ENCODE data around the gene PRKG1. TPM values are rescaled to one million over a fixed set of nuclear protein-coding genes. Genes with fewer than 3 reads are reported as not detected.

The PRKG1 gene
- total RNA-seq, 2 experiments from 2014 or later = not detected

DNA sequence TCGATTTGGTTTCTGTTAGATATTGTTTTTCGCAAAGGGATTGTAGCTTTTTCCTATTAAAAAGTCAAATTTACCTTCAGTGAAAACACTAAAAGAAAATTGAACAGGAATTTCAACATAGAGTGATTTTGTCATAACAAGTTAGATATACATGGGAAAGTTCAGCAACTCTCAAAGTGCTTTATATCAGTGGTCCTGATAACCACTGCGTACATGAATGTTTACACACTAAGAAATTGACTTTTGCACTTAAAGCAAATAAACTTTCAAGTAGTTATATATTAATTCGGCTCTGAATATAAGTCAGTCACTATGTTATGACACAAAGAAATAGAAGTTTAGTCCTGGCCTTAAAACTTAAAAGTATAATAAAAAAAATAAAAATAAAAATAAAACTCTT, 1138.5 kb downstream of the PRKG1 start:
- Mint-ChIP-seq H3K9me3 (no peaks in the 10 kb centered on the region), H3K4me3 (no peak overlapping the region), H3K27me3 (ENCODE audit: low read depth) (no peaks in the 10 kb centered on the region), H3K36me3 (ENCODE audit: low read depth) (no peaks in the 10 kb centered on the region), H3K4me1 (ENCODE audit: low read depth) (no peaks in the 10 kb centered on the region), H3K27ac (no peak overlapping the region)
- no peak for DNase-seq
- CTCF ChIA-PET = interaction anchor here (0.7 to 1.3 kb wide), 2 partner anchors 8 to 179 kb away, joined by 3 to 4 read pairs; no protein-coding TSS in a partner anchor
- intact Hi-C loops (cut with micrococcal nuclease) = loop anchor here (10.0 kb wide), 1 partner anchor 338 kb away; no protein-coding TSS in a partner anchor

GRCh38 chr10:52213321-52213752, 1139.0 kb downstream of the PRKG1 start:
- intact Hi-C loops (cut with micrococcal nuclease) = loop anchor here (10.0 kb wide), 1 partner anchor 339 kb away; no protein-coding TSS in a partner anchor
- Mint-ChIP-seq H3K36me3 (ENCODE audit: low read depth) (no peaks in the 10 kb centered on the region), H3K27me3 (ENCODE audit: low read depth) (no peaks in the 10 kb centered on the region), H3K27ac (no peak overlapping the region), H3K4me1 (ENCODE audit: low read depth) (no peaks in the 10 kb centered on the region), H3K4me3 (no peak overlapping the region), H3K9me3 (no peaks in the 10 kb centered on the region)
- CTCF ChIA-PET = interaction anchor here (0.6 to 1.3 kb wide), 2 partner anchors 8 to 158 kb away, joined by 3 to 4 read pairs; no protein-coding TSS in a partner anchor
- DNase-seq = no peak

DNA sequence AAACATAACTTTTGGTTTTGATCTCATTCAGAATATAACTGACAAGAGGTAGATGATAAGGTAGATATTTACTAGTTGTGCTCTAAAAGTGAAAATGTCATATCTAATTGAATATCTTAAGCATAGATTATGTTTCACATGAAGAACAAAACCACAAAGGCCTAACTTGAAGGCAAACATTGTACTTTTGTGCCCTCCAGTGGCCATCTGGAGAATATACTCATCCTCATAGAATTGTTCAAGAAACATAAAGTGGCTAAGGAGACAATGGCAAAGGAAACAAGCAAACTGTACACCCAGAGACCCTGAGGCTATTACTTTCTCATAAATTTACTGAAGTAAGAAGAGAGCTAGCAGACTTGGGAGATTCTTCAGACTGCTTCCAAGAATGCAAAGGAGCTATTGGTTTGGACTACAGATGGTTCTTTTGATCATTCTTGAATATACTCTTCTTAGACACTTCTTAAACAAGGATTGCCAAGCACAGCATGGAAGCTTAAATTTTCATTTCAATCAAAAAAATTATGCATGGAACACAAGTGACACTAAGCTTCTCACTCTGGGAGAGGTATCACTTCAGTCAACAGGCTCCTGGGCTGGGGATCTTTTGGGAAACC, 1141.6 kb downstream of the PRKG1 start:
- no peaks in the 10 kb centered on the region for H3K9me3 Mint-ChIP-seq
- no peaks in the 10 kb centered on the region for H3K27me3 Mint-ChIP-seq (ENCODE audit: low read depth)
- CTCF ChIA-PET = interaction anchor here (0.6 to 1.8 kb wide), 11 partner anchors 8 to 1210 kb away, joined by 3 to 7 read pairs (median 3); no protein-coding TSS in a partner anchor
- intact Hi-C loops (cut with micrococcal nuclease) = loop anchor here (1.0 to 10.0 kb wide), 6 partner anchors 256 to 1214 kb away; no protein-coding TSS in a partner anchor
- no peak overlapping the region for H3K4me3 Mint-ChIP-seq
- no peaks in the 10 kb centered on the region for H3K36me3 Mint-ChIP-seq (ENCODE audit: low read depth)
- H3K27ac Mint-ChIP-seq = no peak overlapping the region
- no peaks in the 10 kb centered on the region for H3K4me1 Mint-ChIP-seq (ENCODE audit: low read depth)
- DNase-seq = peak; percentile 60

DNA sequence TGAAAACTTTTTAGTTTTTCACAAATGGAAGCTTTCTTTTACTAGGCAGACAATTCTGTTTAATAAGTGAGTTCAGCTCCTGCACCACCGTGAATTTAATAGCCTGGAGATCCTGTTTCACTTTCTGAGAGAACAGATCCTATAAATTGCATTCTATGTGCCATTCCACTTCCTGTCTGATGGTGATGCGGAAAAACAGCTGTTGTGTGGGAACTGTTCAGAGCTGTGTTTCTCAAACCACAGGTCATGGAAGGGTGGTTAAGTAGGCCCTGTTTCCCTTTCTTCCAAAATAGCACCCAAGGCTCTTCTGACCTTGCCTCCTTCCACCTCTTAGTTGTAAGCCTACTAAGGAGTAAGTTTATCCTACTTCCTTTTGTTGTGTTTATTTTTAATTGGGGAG, 1142.6 kb downstream of the PRKG1 start:
- no peak overlapping the region for H3K27ac Mint-ChIP-seq
- H3K4me1 Mint-ChIP-seq (ENCODE audit: low read depth) = no peaks in the 10 kb centered on the region
- CTCF ChIA-PET = interaction anchor here (0.7 to 1.8 kb wide), 8 partner anchors 9 to 1690 kb away, joined by 3 to 7 read pairs (median 3); no protein-coding TSS in a partner anchor
- DNase-seq = no peak
- no peak overlapping the region for H3K4me3 Mint-ChIP-seq
- peaks cover 3% of the 10 kb centered on the region for H3K27me3 Mint-ChIP-seq (ENCODE audit: low read depth)
- H3K36me3 Mint-ChIP-seq (ENCODE audit: low read depth) = no peaks in the 10 kb centered on the region
- intact Hi-C loops (cut with micrococcal nuclease) = loop anchor here (5.0 to 10.0 kb wide), 2 partner anchors 342 to 1155 kb away; no protein-coding TSS in a partner anchor
- no peaks in the 10 kb centered on the region for H3K9me3 Mint-ChIP-seq

DNA sequence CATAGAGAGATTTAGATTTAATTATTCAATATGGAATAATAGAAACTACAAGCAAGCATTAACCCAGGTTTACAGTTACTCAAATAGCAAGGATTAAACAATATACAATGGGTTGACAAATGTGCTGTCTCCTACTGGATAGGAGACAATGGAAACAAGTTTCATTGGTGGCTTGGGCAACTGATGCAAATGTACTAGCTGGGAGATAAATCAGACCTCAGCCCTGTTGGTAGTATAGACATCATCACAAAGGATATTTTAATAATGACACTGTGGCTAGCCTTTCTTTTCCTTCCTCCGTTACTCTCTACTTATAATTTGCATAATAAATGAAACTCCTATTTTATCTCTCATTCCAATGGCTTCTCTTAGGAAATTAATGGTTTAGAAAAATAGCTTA, 1143.2 kb downstream of the PRKG1 start:
- H3K27me3 Mint-ChIP-seq (ENCODE audit: low read depth) = peaks cover 3% of the 10 kb centered on the region
- H3K9me3 Mint-ChIP-seq = no peaks in the 10 kb centered on the region
- H3K27ac Mint-ChIP-seq = no peak overlapping the region
- H3K4me1 Mint-ChIP-seq (ENCODE audit: low read depth) = no peaks in the 10 kb centered on the region
- CTCF ChIA-PET = interaction anchor here (1.1 to 1.6 kb wide), 2 partner anchors 103 to 1212 kb away, joined by 6 to 7 read pairs; no protein-coding TSS in a partner anchor
- no peaks in the 10 kb centered on the region for H3K36me3 Mint-ChIP-seq (ENCODE audit: low read depth)
- H3K4me3 Mint-ChIP-seq = no peak overlapping the region
- intact Hi-C loops (cut with micrococcal nuclease) = loop anchor here (5.0 to 10.0 kb wide), 2 partner anchors 343 to 1155 kb away; no protein-coding TSS in a partner anchor
- DNase-seq = no peak

- peaks cover 3% of the 10 kb centered on the region for H3K27me3 Mint-ChIP-seq (ENCODE audit: low read depth)
- no peak overlapping the region for H3K27ac Mint-ChIP-seq
- DNase-seq = no peak
- CTCF ChIA-PET = interaction anchor here (0.8 kb wide), 1 partner anchor 8 kb away, joined by 4 read pairs; no protein-coding TSS in a partner anchor
- no peaks in the 10 kb centered on the region for H3K36me3 Mint-ChIP-seq (ENCODE audit: low read depth)
- H3K9me3 Mint-ChIP-seq = no peaks in the 10 kb centered on the region
- no peak overlapping the region for H3K4me3 Mint-ChIP-seq
- intact Hi-C loops (cut with micrococcal nuclease) = no loop called here
- no peaks in the 10 kb centered on the region for H3K4me1 Mint-ChIP-seq (ENCODE audit: low read depth)
Observed at GRCh38 chr10:52220947-52221346, 1146.7 kb downstream of the PRKG1 start.

GRCh38 chr10:52221923-52222322, 1147.6 kb downstream of the PRKG1 start:
- H3K36me3 Mint-ChIP-seq (ENCODE audit: low read depth) = no peaks in the 10 kb centered on the region
- CTCF ChIA-PET = no interaction called here
- intact Hi-C loops (cut with micrococcal nuclease) = no loop called here
- peaks cover 3% of the 10 kb centered on the region for H3K27me3 Mint-ChIP-seq (ENCODE audit: low read depth)
- DNase-seq = no peak
- H3K4me1 Mint-ChIP-seq (ENCODE audit: low read depth) = no peaks in the 10 kb centered on the region
- H3K9me3 Mint-ChIP-seq = no peaks in the 10 kb centered on the region
- no peak overlapping the region for H3K4me3 Mint-ChIP-seq
- no peak overlapping the region for H3K27ac Mint-ChIP-seq

- H3K36me3 Mint-ChIP-seq (ENCODE audit: low read depth) = no peaks in the 10 kb centered on the region
- no peak overlapping the region for H3K27ac Mint-ChIP-seq
- no peaks in the 10 kb centered on the region for H3K9me3 Mint-ChIP-seq
- DNase-seq = no peak
- H3K4me1 Mint-ChIP-seq (ENCODE audit: low read depth) = no peaks in the 10 kb centered on the region
- H3K27me3 Mint-ChIP-seq (ENCODE audit: low read depth) = peaks cover 7% of the 10 kb centered on the region
- intact Hi-C loops (cut with micrococcal nuclease) = no loop called here
- CTCF ChIA-PET = no interaction called here
- no peak overlapping the region for H3K4me3 Mint-ChIP-seq
Observed at GRCh38 chr10:52226197-52226847, 1152.0 kb downstream of the PRKG1 start.

GRCh38 chr10:52228556-52228955, 1154.3 kb downstream of the PRKG1 start:
- CTCF ChIA-PET = no interaction called here
- Mint-ChIP-seq H3K4me1 (ENCODE audit: low read depth) (peaks cover 6% of the 10 kb centered on the region), H3K27me3 (ENCODE audit: low read depth) (peaks cover 16% of the 10 kb centered on the region), H3K27ac (no peak overlapping the region), H3K4me3 (no peak overlapping the region), H3K9me3 (no peaks in the 10 kb centered on the region), H3K36me3 (ENCODE audit: low read depth) (no peaks in the 10 kb centered on the region)
- intact Hi-C loops (cut with micrococcal nuclease) = no loop called here
- DNase-seq = no peak

GRCh38 chr10:52229291-52229931, 1155.1 kb downstream of the PRKG1 start:
- H3K4me1 Mint-ChIP-seq (ENCODE audit: low read depth) = peaks cover 6% of the 10 kb centered on the region
- H3K27me3 Mint-ChIP-seq (ENCODE audit: low read depth) = peaks cover 16% of the 10 kb centered on the region
- intact Hi-C loops (cut with micrococcal nuclease) = no loop called here
- H3K4me3 Mint-ChIP-seq = no peak overlapping the region
- no peak for DNase-seq
- H3K36me3 Mint-ChIP-seq (ENCODE audit: low read depth) = no peaks in the 10 kb centered on the region
- H3K9me3 Mint-ChIP-seq = no peaks in the 10 kb centered on the region
- CTCF ChIA-PET = no interaction called here
- H3K27ac Mint-ChIP-seq = no peak overlapping the region

DNA sequence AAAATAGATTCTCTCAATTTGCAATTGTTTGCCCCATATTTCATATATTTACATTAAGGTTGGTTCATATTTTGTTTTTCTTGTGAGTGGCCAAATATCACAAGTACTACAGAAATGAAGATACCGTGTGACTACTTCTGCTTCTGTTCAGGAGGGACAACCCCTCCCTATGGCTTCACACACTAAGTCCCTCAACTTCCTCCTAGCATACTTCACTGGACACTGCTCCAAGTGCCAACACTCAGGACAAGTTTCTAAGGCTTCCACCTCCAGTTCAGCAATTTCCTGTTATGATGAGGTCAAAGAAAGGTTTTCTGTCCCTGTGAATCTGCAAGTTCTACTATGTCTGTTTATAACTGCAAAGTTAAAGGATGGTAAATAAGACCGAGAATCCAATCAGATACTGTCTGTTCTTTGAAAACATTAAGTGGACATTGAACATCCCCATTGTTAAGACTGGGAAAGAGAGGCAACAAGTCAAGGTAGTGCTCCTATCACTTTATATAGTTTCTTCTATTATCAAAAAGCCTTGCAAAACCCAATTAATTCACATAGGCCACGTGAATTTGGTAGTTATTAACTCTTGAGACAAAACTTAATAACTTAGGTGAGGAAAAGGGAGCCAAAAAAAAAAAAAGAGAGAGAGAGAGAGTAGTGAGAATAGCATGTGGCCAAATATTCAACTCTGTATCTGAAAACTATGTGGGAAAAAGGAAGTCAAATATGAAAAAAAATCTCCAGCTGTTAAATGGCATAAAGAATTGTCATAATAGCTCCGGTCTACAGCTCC, 1158.5 kb downstream of the PRKG1 start:
- DNase-seq = no peak
- no peaks in the 10 kb centered on the region for H3K36me3 Mint-ChIP-seq (ENCODE audit: low read depth)
- H3K27me3 Mint-ChIP-seq (ENCODE audit: low read depth) = peaks cover 15% of the 10 kb centered on the region
- intact Hi-C loops (cut with micrococcal nuclease) = no loop called here
- H3K4me3 Mint-ChIP-seq = no peak overlapping the region
- H3K4me1 Mint-ChIP-seq (ENCODE audit: low read depth) = peaks cover 6% of the 10 kb centered on the region
- CTCF ChIA-PET = no interaction called here
- H3K27ac Mint-ChIP-seq = no peak overlapping the region
- no peaks in the 10 kb centered on the region for H3K9me3 Mint-ChIP-seq

All from activated naive CD4-positive, alpha-beta T cell treated with anti-CD3 and anti-CD28 coated beads for 36 hours (primary cell).